ENCODE measurements around the gene RASL10B.

DNA sequence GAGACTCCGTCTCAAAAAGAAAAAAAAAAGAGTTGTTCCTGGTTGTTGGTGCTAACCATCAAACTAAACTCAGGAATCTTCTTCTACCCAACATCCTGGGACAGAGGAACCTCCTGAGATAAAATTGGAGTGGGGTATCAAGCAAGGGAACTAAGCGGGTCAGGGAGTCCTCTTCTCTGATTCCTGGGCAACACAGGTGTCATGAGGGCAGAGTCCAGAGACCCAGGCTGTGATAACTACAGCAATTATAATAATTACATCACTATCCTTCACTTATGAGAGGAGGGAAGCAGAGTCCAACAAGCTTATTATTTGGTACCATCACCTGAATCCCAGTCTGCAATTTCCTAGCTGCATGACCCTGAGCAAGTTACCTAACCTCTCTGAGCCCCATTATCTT is 37.4 kb downstream of the RASL10B start:
- TF ChIP-seq, protein P1, sequence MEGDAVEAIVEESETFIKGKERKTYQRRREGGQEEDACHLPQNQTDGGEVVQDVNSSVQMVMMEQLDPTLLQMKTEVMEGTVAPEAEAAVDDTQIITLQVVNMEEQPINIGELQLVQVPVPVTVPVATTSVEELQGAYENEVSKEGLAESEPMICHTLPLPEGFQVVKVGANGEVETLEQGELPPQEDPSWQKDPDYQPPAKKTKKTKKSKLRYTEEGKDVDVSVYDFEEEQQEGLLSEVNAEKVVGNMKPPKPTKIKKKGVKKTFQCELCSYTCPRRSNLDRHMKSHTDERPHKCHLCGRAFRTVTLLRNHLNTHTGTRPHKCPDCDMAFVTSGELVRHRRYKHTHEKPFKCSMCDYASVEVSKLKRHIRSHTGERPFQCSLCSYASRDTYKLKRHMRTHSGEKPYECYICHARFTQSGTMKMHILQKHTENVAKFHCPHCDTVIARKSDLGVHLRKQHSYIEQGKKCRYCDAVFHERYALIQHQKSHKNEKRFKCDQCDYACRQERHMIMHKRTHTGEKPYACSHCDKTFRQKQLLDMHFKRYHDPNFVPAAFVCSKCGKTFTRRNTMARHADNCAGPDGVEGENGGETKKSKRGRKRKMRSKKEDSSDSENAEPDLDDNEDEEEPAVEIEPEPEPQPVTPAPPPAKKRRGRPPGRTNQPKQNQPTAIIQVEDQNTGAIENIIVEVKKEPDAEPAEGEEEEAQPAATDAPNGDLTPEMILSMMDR (IDR thresholded peaks at IDR 0.05) = no peak
- no peak for TF ChIP-seq POLR2A (IDR thresholded peaks at IDR 0.05)
